Endothelial cell of umbilical vein (primary cell): ENCODE data around the gene GPR82. TPM values are rescaled to one million over a fixed set of nuclear protein-coding genes. Genes with fewer than 3 reads are reported as not detected.

Source experiments
- BruUV-seq: library from RNA; stranded (reverse); fragments of 400-500 nt; replicated peaks from 2 replicates; lab custom pipeline; 2021; lab: Mats Ljungman, UMichigan
- CTCF ChIA-PET: fragments of 300-600, 350-600 bp; sonication (Branson Sonifier 250); formaldehyde crosslinking; loops from one replicate; lab custom pipeline; 2021; ENCODE audit warnings: antibody characterized with exemption, inconsistent platforms; lab: Charles Lee
- POLR2A ChIA-PET: fragments of 300-600, 350-600 bp; sonication (Branson Sonifier 250); formaldehyde crosslinking; loops from one replicate; lab custom pipeline; 2021; ENCODE audit warnings: antibody characterized with exemption, inconsistent platforms; lab: Charles Lee
- DNase-seq: peaks from one replicate; pipeline ENCODE4 v3.0.0-alpha.2; 2011; ENCODE audit warnings: low read depth, low spot score
- FAIRE-seq: peaks from 2 replicates; lab custom pipeline; 2011; peaks lifted over from hg19 to GRCh38; lab: Jason Lieb, UNC
- H2AFZ ChIP-seq: 2 replicates; pipeline ENCODE4 v1.6.0; 2012; ENCODE audit warnings: low read depth, low read length, control low read depth, inconsistent platforms
- H3K27ac ChIP-seq: 2 replicates; pipeline ENCODE4 v1.5.1; 2011; ENCODE audit warnings: low read depth, mild to moderate bottlenecking, control low read depth, low read length, moderate library complexity; ENCODE audit not compliant: insufficient read depth
- H3K27me3 ChIP-seq, 2 experiments: 2 replicates each; pipeline versions ENCODE4 v1.6.0 to v1.6.1; 2011; ENCODE audit warnings: low read length in 2 of 2, mixed read lengths in 1 of 2; ENCODE audit not compliant: control insufficient read depth in 2 of 2, insufficient read depth in 2 of 2
- H3K36me3 ChIP-seq, 2 experiments: 2 replicates in 1 of 2; 3 replicates in 1 of 2; pipeline ENCODE4 v1.5.1; 2011; ENCODE audit warnings: low read length in 2 of 2, mild to moderate bottlenecking in 1 of 2, moderate library complexity in 1 of 2; ENCODE audit not compliant: control insufficient read depth in 2 of 2, insufficient read depth in 2 of 2; ENCODE audit errors: extremely low read depth in 1 of 2
- H3K4me1 ChIP-seq: 3 replicates; pipeline ENCODE4 v1.5.1; 2011; ENCODE audit warnings: mild to moderate bottlenecking, low read length; ENCODE audit not compliant: control insufficient read depth, insufficient read depth; ENCODE audit errors: extremely low read depth
- H3K4me2 ChIP-seq: 2 replicates; pipeline ENCODE4 v1.6.1; 2011; ENCODE audit warnings: low read length, control low read depth, mixed read lengths; ENCODE audit not compliant: insufficient read depth
- H3K4me3 ChIP-seq, 3 experiments: fragments of 200-600 bp in 1 of 3; sonication (generic), shearing (Covaris generic) in 1 of 3; replicated peaks in 1 of 3; 2 replicates each; pipeline ENCODE4 v1.5.1; 2011 to 2016; ENCODE audit warnings: control low read depth in 3 of 3, low read length in 3 of 3, mild to moderate bottlenecking in 2 of 3, inconsistent platforms in 1 of 3, low read depth in 1 of 3, moderate library complexity in 1 of 3; ENCODE audit not compliant: insufficient read depth in 1 of 3
- H3K79me2 ChIP-seq: 2 replicates; pipeline ENCODE4 v1.6.0; 2012; ENCODE audit warnings: low read length, inconsistent platforms; ENCODE audit not compliant: control insufficient read depth, insufficient read depth
- H3K9ac ChIP-seq: replicated peaks from 2 replicates; pipeline ENCODE3; 2011; ENCODE audit warnings: low read length, control low read depth; ENCODE audit not compliant: insufficient read depth; ENCODE audit errors: extremely low read depth
- H3K9me1 ChIP-seq: replicated peaks from 3 replicates; pipeline ENCODE4 v1.6.0; 2011; ENCODE audit warnings: mild to moderate bottlenecking, low read length; ENCODE audit not compliant: control insufficient read depth, insufficient read depth; ENCODE audit errors: extremely low read depth
- H3K9me3 ChIP-seq: replicated peaks from 2 replicates; pipeline ENCODE4 v1.5.1; 2012; ENCODE audit warnings: low read length, inconsistent platforms; ENCODE audit not compliant: control insufficient read depth, insufficient read depth
- H4K20me1 ChIP-seq: replicated peaks from 2 replicates; pipeline ENCODE3; 2011; ENCODE audit warnings: mild to moderate bottlenecking, low read length; ENCODE audit not compliant: control insufficient read depth, insufficient read depth; ENCODE audit errors: extremely low read depth
- CTCF ChIP-seq, 2 donors: IDR thresholded peaks; 1 replicate in 1 of 2; 2 replicates in 1 of 2; pipeline ENCODE4 v1.5.1; 2011; ENCODE audit warnings: low read length in 2 of 2, mild to moderate bottlenecking in 2 of 2, moderate library complexity in 2 of 2, control low read depth in 1 of 2, inconsistent platforms in 1 of 2, low read depth in 1 of 2; ENCODE audit not compliant: insufficient read depth in 1 of 2; ENCODE audit errors: extremely low read depth in 1 of 2
- EZH2 ChIP-seq: IDR thresholded peaks from 2 replicates; pipeline ENCODE4 v1.6.1; 2012; ENCODE audit warnings: borderline replicate concordance, low read depth, mild to moderate bottlenecking, moderate library complexity, low read length, inconsistent platforms; ENCODE audit not compliant: severe bottlenecking
- FOS ChIP-seq: IDR thresholded peaks from 2 replicates; pipeline ENCODE4 v1.6.1; 2011; ENCODE audit warnings: mild to moderate bottlenecking, low read length, moderate library complexity, borderline replicate concordance; ENCODE audit not compliant: insufficient read depth
- GATA2 ChIP-seq: IDR thresholded peaks from 2 replicates; pipeline ENCODE4 v1.7.0; 2011; ENCODE audit warnings: low read depth, mild to moderate bottlenecking, moderate library complexity, mixed read lengths, low read length; ENCODE audit not compliant: insufficient read length, insufficient read depth
- JUN ChIP-seq: IDR thresholded peaks from 2 replicates; pipeline ENCODE4 v1.6.1; 2011; ENCODE audit warnings: borderline replicate concordance, low read depth; ENCODE audit not compliant: insufficient read length, insufficient read depth
- MYC ChIP-seq: IDR thresholded peaks from one replicate; pipeline ENCODE4 v1.6.1; 2011; ENCODE audit warnings: mild to moderate bottlenecking, low read depth, low read length
- POLR2A ChIP-seq: IDR thresholded peaks from 2 replicates; pipeline ENCODE4 v1.6.1; 2012; ENCODE audit warnings: low read depth, mild to moderate bottlenecking, control low read depth, low read length
- POLR2AphosphoS5 ChIP-seq: IDR thresholded peaks from 2 replicates; pipeline ENCODE4 v1.6.1; 2012; ENCODE audit warnings: low read depth, mild to moderate bottlenecking, control low read depth, low read length, moderate library complexity; ENCODE audit not compliant: insufficient read depth
- dilution Hi-C: fragments of 300-500 bp; cut with MboI; formaldehyde crosslinking; loops from one replicate; pipeline ENCODE4 v1.15.0; 2019; ENCODE audit warnings: low sequenced_read_pairs; ENCODE audit not compliant: extremely low pct_ligation_motif_present
- intact Hi-C: fragments of 100-400 bp; cut with micrococcal nuclease; formaldehyde crosslinking; loops from one replicate; pipeline ENCODE4 v1.10.0; 2022
- polyA plus RNA-seq, 4 experiments: library from polyadenylated mRNA; depleted of rRNA in 3 of 4; stranded (reverse) in 3 of 4; unstranded in 1 of 4; fragments of >200 nt; gene quantifications; 2 replicates each; pipeline versions ENCODE4 v1.2.1 to v1.2.3, GENCODE V29; 2011 to 2012; ENCODE audit warnings: missing spikeins in 1 of 4
- total RNA-seq: library from RNA; stranded (reverse); gene quantifications from 2 replicates; pipeline ENCODE4 v1.2.3, GENCODE V29; 2021
- TF ChIP-seq, protein P1 (sequence below): IDR thresholded peaks from 2 replicates; pipeline ENCODE4 v1.6.1; 2011; ENCODE audit not compliant: insufficient read depth, insufficient read length

Gene GPR82
- total and polyA plus RNA-seq, 2 donors (not counting 3 experiments of a cell fraction or from before 2014, with no cell fraction given) = not detected

DNA sequence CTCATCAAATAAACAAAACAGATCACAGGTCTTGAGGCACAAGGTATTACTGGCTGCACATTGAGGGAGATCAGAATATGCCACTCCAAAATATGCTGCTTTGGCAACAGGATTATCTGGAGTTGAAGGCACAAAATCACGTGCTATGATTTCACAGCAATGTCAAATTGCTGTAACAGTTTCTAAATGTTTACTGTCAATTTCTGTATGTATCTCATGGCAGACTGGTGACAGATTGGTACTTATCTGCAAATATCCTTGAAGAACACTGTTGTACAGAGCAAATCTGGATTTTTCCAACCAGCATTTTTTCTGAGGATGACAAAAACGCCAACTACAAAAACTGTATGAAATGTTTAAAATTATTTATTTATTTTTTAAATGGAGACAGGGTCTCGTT, 26.7 kb downstream of the GPR82 start:
- Histone ChIP-seq H3K9ac (no peak overlapping the region), H3K27ac (no peak overlapping the region), H3K9me1 (no peaks in the 10 kb centered on the region), H2AFZ (no peak overlapping the region), H3K4me2 (no peak overlapping the region), H3K9me3 (no peaks in the 10 kb centered on the region), H3K36me3 (no peaks in the 10 kb centered on the region), H3K4me3 (no peak overlapping the region), H4K20me1 (no peaks in the 10 kb centered on the region), H3K79me2 (no peaks in the 10 kb centered on the region), H3K27me3 (no peaks in the 10 kb centered on the region), H3K4me1 (no peaks in the 10 kb centered on the region)
- CTCF ChIA-PET = no interaction called here
- TF ChIP-seq MYC (no peak), CTCF (IDR thresholded peaks at IDR 0.05; ENCODE audit: extremely low read depth in 1 of 2, insufficient read depth in 1 of 2, low read depth in 1 of 2, low read length in 2 of 2) (no peak), FOS (no peak), EZH2 (no peak), POLR2AphosphoS5 (no peak), POLR2A (no peak), JUN (no peak), GATA2 (no peak)
- TF ChIP-seq, protein P1, sequence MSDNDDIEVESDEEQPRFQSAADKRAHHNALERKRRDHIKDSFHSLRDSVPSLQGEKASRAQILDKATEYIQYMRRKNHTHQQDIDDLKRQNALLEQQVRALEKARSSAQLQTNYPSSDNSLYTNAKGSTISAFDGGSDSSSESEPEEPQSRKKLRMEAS = no peak
- DNase-seq (no peak), FAIRE-seq (no peak)
- no TSS peak for BruUV-seq
- dilution Hi-C loops = no loop called here
- intact Hi-C loops = loop anchor here (10.0 kb wide), 1 partner anchor 476 kb away; no protein-coding TSS in a partner anchor
- POLR2A ChIA-PET = no interaction called here
